Common myeloid progenitor, CD34-positive (primary cell): ENCODE results near the gene GRM4.

ENCODE experiments used
- CTCF ChIA-PET: fragments of 350-600 bp; sonication (Branson Sonifier 250); formaldehyde crosslinking; loops from one replicate; lab custom pipeline; 2021; ENCODE audit warnings: antibody characterized with exemption; lab: Charles Lee
- POLR2A ChIA-PET: fragments of 350-600 bp; sonication (Branson Sonifier 250); formaldehyde crosslinking; loops from one replicate; lab custom pipeline; 2021; ENCODE audit warnings: antibody characterized with exemption; lab: Charles Lee
- DNase-seq, 3 donors: peaks; one replicate each; pipeline versions ENCODE4 v3.0.0 to v3.0.0-alpha.2; 2013
- H3K27ac ChIP-seq, 2 experiments: 1 replicate in 1 of 2; 2 replicates in 1 of 2; pipeline ENCODE4 v1.7.0; 2013; ENCODE audit warnings: inconsistent platforms in 2 of 2, low read length in 2 of 2, mild to moderate bottlenecking in 2 of 2, low read depth in 1 of 2, moderate library complexity in 1 of 2; ENCODE audit not compliant: severe bottlenecking in 2 of 2, insufficient read depth in 1 of 2, poor library complexity in 1 of 2
- H3K27me3 ChIP-seq, 5 experiments: replicated peaks in 2 of 5; 1 replicate in 3 of 5; 2 replicates in 2 of 5; pipeline versions ENCODE4 v1.6.1 to v1.7.0; 2013; ENCODE audit warnings: low read length in 4 of 5, mild to moderate bottlenecking in 2 of 5, moderate library complexity in 2 of 5, inconsistent platforms in 1 of 5; ENCODE audit not compliant: insufficient read depth in 5 of 5, control insufficient read depth in 4 of 5
- H3K36me3 ChIP-seq, 4 experiments: 1 replicate in 2 of 4; 2 replicates in 2 of 4; pipeline versions ENCODE4 v1.6.1 to v1.7.0; 2013; ENCODE audit warnings: low read length in 3 of 4, control low read depth in 1 of 4, mild to moderate bottlenecking in 1 of 4; ENCODE audit not compliant: control insufficient read depth in 4 of 4, insufficient read depth in 4 of 4
- H3K4me1 ChIP-seq, 4 experiments: 1 replicate in 3 of 4; 2 replicates in 1 of 4; pipeline versions ENCODE4 v1.6.1 to v1.7.1; 2013; ENCODE audit warnings: low read length in 3 of 4, mild to moderate bottlenecking in 3 of 4, control low read depth in 1 of 4, inconsistent platforms in 1 of 4, moderate library complexity in 1 of 4; ENCODE audit not compliant: control insufficient read depth in 4 of 4, insufficient read depth in 4 of 4; ENCODE audit errors: control extremely low read depth in 1 of 4
- H3K4me3 ChIP-seq, 7 experiments: 1 replicate in 4 of 7; 2 replicates in 3 of 7; pipeline versions ENCODE4 v1.5.1 to v1.7.0; 2013; ENCODE audit warnings: mild to moderate bottlenecking in 7 of 7, low read length in 6 of 7, moderate library complexity in 6 of 7, inconsistent platforms in 2 of 7, low read depth in 2 of 7, control low read depth in 1 of 7; ENCODE audit not compliant: insufficient read depth in 4 of 7, control insufficient read depth in 1 of 7; ENCODE audit errors: extremely low read depth in 1 of 7
- H3K9me3 ChIP-seq, 5 experiments: 1 replicate in 4 of 5; 2 replicates in 1 of 5; pipeline versions ENCODE4 v1.6.1 to v1.7.1; 2013; ENCODE audit warnings: low read length in 4 of 5, mild to moderate bottlenecking in 2 of 5, inconsistent platforms in 1 of 5, low read depth in 1 of 5, moderate library complexity in 1 of 5; ENCODE audit not compliant: control insufficient read depth in 4 of 5, insufficient read depth in 2 of 5; ENCODE audit errors: control extremely low read depth in 1 of 5
- WGBS: methylation state at CpG from one replicate; pipeline ENCODE4 v1.1.5; 2013; ENCODE audit not compliant: insufficient coverage; 5-methylcytosine and 5-hydroxymethylcytosine counted together

GRM4 gene

DNA sequence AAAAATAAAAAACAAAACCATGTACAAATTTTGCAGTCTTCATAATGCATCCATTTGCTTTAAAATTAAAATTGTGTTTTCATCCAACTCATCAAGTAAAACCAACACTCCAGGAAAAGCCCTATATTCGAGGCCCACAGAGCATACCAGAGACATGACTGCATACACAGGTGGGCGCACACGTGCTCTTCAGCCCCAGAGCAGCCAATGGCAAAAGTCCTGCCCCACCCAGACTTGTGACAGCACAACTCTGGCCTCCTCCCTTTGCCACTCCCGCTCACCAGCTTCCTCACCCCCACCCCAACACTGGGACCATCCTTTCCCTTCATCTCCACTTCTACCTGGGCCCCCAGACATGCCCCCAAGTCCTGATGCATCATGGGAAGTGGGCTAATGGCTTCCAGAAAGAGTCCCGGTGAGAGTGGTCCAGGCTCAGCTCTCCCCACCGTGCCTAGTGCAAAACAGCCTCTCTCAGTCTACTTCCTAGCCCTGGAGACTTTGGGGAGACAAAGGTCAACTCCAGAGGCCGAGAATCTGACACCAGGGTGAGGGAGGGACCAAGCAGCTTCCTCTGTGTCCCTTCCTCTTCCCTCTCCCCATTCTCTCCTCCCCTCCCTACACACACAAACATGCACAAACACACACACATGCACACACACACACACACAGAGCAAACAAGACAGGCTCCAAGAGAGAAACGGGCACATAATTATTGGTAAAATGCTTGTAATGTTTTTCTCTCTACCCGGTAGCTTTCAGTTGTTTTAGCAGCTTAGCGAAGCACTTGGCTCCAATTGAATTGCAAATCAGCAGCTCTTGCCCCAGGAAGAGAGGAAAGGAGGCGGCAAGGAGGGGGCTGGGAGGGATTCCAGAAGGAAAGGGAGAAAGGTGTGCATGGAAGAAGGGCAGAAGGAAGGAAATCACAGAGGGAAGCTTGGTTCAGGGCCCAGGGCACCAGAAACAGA lies 14.3 kb downstream of the GRM4 start:
- ChIA-PET POLR2A (interaction anchor here (0.7 kb wide), 1 partner anchor 731 kb away, joined by 3 read pairs; no protein-coding TSS in a partner anchor), CTCF (interaction anchor here (0.5 to 1.6 kb wide), 3 partner anchors 11 to 613 kb away, joined by 3 to 4 read pairs (median 4); no protein-coding TSS in a partner anchor)

GRCh38 chr6:34130862-34131261 lies 15.0 kb downstream of the GRM4 start:
- peaks cover 0 to 66% (median 2%) of the 10 kb centered on the region in 5 experiments for H3K27me3 ChIP-seq
- WGBS: 86% methylated on average over 4 of the region's 5 CpGs
- H3K4me3 ChIP-seq: no peak overlapping the region
- POLR2A ChIA-PET: no interaction called here
- H3K9me3 ChIP-seq: no peaks in the 10 kb centered on the region
- CTCF ChIA-PET: no interaction called here
- DNase-seq: no peak
- H3K36me3 ChIP-seq: no peaks in the 10 kb centered on the region
- H3K4me1 ChIP-seq: no peaks in the 10 kb centered on the region
- no peak overlapping the region for H3K27ac ChIP-seq

More for the DNA sequence above, 14.3 kb downstream of the GRM4 start:
- no peaks in the 10 kb centered on the region for H3K9me3 ChIP-seq
- WGBS: 13% methylated on average over 8 of the region's 11 CpGs
- H3K4me3 ChIP-seq: no peak overlapping the region
- H3K4me1 ChIP-seq: no peaks in the 10 kb centered on the region
- DNase-seq: no peak
- no peaks in the 10 kb centered on the region for H3K36me3 ChIP-seq
- H3K27ac ChIP-seq: no peak overlapping the region
- H3K27me3 ChIP-seq: peaks cover 0 to 70% (median 5%) of the 10 kb centered on the region in 5 experiments

DNA sequence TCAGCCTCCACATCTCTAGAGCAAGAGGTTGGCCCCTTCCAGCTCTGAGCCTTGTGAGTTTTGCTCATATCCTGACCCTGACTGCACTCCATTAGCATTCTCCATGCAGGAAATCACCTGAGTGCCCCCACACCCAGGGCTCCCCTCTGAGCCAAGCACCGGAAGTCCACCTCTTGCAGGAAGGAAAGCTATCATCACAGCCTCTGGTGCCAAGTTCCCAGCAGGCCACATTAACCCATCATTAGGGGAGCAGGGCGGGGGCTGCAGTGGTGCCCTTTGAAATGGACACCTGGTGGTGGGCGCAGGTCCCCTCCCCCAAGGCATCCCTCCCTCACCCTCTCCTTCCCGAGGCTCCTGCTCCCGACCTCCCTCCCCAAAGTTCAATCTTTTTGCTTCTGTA lies 16.1 kb downstream of the GRM4 start:
- 42% methylated on average over 5 of the region's 5 CpGs for WGBS

DNA sequence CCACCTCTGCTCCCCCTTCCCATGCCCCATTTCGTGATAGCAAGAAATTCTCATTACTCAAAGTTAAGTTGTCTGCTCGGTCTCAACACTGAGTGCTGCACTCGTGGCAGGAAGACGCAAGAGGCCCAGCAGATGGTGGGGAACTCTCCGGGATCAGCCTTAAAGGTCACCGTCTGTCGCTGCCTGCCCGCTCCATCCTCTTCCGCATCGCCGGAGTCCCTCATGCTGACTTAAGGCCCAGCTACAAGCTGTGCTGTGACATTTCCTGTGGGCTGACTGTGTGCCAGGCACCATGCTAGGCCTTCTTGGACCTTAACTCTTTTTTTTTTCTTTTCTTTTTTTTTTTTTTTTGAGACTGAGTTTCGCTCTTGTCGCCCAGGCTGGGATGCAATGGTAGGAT lies 17.8 kb downstream of the GRM4 start:
- Histone ChIP-seq H3K27me3 (peaks cover 0 to 46% (median 2%) of the 10 kb centered on the region in 5 experiments), H3K4me1 (no peaks in the 10 kb centered on the region), H3K9me3 (no peaks in the 10 kb centered on the region), H3K36me3 (no peaks in the 10 kb centered on the region), H3K4me3 (no peak overlapping the region), H3K27ac (no peak overlapping the region)
- 86% methylated on average over 12 of the region's 13 CpGs for WGBS
- ChIA-PET POLR2A (interaction anchor here (0.6 kb wide), 1 partner anchor 106 kb away, joined by 4 read pairs; no protein-coding TSS in a partner anchor), CTCF (interaction anchor here (1.6 kb wide), 1 partner anchor 24 kb away, joined by 3 read pairs; no protein-coding TSS in a partner anchor)
- no peak for DNase-seq

More for the DNA sequence above, 16.1 kb downstream of the GRM4 start:
- POLR2A ChIA-PET: no interaction called here
- Histone ChIP-seq H3K9me3 (no peaks in the 10 kb centered on the region), H3K36me3 (no peaks in the 10 kb centered on the region), H3K4me3 (no peak overlapping the region), H3K27me3 (peaks cover 0 to 56% (median 2%) of the 10 kb centered on the region in 5 experiments), H3K27ac (no peak overlapping the region), H3K4me1 (no peaks in the 10 kb centered on the region)
- CTCF ChIA-PET: no interaction called here
- no peak for DNase-seq

DNA sequence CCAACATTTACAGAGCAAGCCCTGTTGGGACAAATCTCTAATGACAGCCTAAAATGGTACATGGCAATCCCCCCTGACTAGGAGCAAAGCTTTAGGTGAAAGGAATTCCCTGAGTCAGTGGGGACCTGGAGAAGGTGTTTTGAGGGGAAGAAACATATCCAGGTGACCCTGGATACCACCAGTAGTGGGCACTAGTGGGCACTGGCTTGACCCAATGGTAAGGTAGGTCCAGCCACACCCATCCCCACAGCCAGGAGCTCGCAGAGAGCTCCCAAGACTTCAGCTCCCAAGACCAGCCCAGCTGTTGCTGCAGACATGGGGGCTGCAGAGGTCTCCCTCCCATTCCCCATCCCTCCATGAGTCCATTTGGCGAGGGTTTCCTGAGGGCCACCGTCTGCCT lies 19.5 kb downstream of the GRM4 start:
- Histone ChIP-seq H3K9me3 (no peaks in the 10 kb centered on the region), H3K4me3 (no peak overlapping the region), H3K27ac (no peak overlapping the region), H3K27me3 (peaks cover 0 to 32% (median 3%) of the 10 kb centered on the region in 5 experiments), H3K36me3 (no peaks in the 10 kb centered on the region), H3K4me1 (no peaks in the 10 kb centered on the region)
- ChIA-PET POLR2A (interaction anchor here (0.9 kb wide), 1 partner anchor 11 kb away, joined by 3 read pairs; no protein-coding TSS in a partner anchor), CTCF (interaction anchor here (0.9 to 1.6 kb wide), 4 partner anchors 10 to 26 kb away, joined by 3 to 5 read pairs (median 4); no protein-coding TSS in a partner anchor)
- no peak for DNase-seq
- WGBS: 78% methylated on average over 3 of the region's 3 CpGs

GRCh38 chr6:34125939-34126338 lies 19.9 kb downstream of the GRM4 start:
- H3K27me3 ChIP-seq: peaks cover 0 to 27% (median 3%) of the 10 kb centered on the region in 5 experiments
- no peak overlapping the region for H3K4me3 ChIP-seq
- POLR2A ChIA-PET: interaction anchor here (0.9 kb wide), 1 partner anchor 10 kb away, joined by 3 read pairs; no protein-coding TSS in a partner anchor
- CTCF ChIA-PET: interaction anchor here (0.9 to 1.3 kb wide), 3 partner anchors 10 to 16 kb away, joined by 4 to 5 read pairs (median 4); no protein-coding TSS in a partner anchor
- DNase-seq: no peak
- H3K9me3 ChIP-seq: no peaks in the 10 kb centered on the region
- H3K4me1 ChIP-seq: no peaks in the 10 kb centered on the region
- no peaks in the 10 kb centered on the region for H3K36me3 ChIP-seq
- no peak overlapping the region for H3K27ac ChIP-seq
- WGBS: 94% methylated on average over 3 of the region's 3 CpGs
